GM18517 (cell line): ENCODE data around the gene NEUROD4.

Source experiments
- ATAC-seq: cut with Tn5 transposase; IDR thresholded peaks from one replicate; pipeline ENCODE4 v1.9.1; 2021; ENCODE audit warnings: mild to moderate bottlenecking, moderate library complexity; ENCODE audit not compliant: unreplicated experiment

Gene NEUROD4

GRCh38 chr12:54997929-54998522, 21.7 kb upstream of the NEUROD4 start:
- no peak for ATAC-seq

DNA sequence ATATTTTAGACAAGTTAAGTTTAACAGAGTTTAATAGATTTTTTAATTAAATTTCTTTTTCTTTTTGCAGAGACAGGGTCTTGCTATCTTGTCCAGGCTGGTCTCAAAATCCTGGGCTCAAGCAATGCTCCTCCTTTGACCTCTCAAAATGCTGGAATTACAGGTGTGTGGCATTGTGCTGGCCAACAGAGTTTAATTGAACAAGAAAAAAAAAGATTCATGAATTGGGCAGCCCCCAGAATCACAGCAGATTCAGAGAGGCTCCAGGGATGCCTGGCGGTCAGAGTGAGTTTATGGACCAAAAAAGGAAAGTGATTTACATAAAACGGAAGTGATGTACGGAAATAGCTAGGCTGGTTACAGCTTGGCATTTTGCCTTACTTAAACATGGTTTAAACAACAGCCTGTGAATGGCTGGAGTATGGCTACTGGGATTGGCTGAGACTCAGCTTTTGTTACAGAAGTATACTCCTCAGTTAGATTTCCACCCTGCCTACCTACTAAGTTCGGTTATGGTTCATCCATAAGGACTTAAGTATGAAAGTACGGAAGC, 20.7 kb upstream of the NEUROD4 start:
- ATAC-seq, result no peak

GRCh38 chr12:55001198-55001868, 18.4 kb upstream of the NEUROD4 start:
- ATAC-seq, result no peak

DNA sequence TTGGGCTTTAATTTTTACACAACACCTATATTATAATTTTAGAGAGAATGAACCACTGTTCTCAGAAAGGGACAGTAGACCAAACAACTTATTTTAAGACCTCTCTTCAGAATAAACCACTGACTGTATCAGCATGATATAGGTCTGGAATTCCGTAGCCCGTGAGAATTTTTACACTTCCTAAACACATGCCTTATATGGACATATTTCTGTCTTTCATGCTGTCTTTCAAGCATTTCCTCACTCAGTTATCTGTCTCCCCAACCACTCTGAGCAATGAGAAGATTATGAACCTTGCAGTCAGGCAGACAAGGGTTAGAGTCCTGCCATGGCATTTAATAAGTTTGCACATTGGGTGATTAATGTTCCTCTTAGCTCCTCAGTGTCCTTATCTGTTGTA, 17.4 kb upstream of the NEUROD4 start:
- ATAC-seq, result no peak

DNA sequence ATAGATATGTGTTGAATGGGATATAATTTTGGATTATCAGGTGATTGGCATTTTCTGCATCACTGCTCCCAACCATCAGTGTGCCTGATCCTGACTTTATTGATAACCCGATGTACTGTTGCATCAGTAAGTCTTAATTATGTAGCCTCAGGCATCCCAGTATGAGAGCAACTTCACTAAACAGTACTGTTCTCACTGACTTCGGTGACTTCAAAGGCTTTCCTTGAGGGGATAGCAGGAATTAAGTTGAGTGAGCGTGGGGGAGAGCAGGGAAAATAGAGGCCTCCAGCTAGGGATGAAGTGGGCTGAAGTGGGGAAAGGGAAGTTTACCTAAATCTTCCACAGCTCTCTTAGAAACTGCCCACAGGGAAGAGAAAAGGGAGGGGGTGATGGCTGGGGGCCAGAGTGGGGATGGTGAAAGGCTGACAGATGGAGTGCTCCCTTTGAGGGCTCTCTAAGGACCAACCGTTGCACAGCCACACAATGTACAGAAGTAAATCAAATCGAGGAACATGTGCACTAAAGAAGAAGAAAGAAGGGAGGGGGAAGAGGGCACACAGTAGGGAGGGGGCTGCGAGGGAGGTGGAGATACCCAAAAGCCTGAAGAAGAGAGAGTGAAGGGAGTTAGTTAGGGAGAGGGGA, 10.7 kb upstream of the NEUROD4 start:
- no peak for ATAC-seq

- ATAC-seq, result no peak
Measured at GRCh38 chr12:55017416-55017925, 2.3 kb upstream of the NEUROD4 start.

- no peak for ATAC-seq
Measured at GRCh38 chr12:55024575-55024974, 4.8 kb downstream of the NEUROD4 start.

DNA sequence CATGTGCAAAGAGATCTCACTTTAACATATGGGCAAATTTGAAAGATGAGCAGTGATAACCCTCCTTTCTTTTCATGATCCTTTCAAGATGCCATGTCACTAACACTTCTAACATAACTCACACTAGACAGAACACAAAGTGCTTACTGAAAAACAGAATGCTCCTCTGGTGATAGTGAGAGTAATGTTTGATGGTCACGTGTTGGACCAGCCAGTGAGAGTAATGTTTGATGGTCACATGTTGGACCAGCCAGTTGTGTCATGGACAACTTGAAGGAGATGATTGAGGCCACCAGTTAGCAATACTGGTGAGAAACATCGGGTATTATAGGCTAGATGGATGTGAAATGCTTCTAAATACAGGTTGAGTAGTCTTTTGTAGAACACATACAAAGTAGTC, 5.7 kb downstream of the NEUROD4 start:
- ATAC-seq, result no peak

DNA sequence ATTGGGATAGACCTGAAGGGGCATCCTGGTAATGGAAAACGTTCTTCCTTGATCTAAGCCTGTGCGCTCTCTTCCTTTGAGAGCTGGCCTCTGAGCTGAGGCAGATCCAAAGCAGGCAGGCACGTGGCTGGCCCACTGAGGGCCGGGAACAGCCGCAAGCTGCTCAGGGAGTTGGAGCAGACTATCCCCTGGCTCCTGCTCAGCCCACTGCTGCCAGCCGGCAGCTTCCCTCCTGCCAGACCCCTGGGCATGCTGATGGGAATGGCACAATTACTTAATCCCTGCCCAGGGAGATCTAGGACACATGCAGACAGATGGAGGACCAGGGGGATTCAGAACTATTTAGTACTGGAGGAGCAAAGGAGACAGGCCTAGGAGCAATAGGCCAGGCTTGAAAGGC, 14.4 kb downstream of the NEUROD4 start:
- no peak for ATAC-seq

DNA sequence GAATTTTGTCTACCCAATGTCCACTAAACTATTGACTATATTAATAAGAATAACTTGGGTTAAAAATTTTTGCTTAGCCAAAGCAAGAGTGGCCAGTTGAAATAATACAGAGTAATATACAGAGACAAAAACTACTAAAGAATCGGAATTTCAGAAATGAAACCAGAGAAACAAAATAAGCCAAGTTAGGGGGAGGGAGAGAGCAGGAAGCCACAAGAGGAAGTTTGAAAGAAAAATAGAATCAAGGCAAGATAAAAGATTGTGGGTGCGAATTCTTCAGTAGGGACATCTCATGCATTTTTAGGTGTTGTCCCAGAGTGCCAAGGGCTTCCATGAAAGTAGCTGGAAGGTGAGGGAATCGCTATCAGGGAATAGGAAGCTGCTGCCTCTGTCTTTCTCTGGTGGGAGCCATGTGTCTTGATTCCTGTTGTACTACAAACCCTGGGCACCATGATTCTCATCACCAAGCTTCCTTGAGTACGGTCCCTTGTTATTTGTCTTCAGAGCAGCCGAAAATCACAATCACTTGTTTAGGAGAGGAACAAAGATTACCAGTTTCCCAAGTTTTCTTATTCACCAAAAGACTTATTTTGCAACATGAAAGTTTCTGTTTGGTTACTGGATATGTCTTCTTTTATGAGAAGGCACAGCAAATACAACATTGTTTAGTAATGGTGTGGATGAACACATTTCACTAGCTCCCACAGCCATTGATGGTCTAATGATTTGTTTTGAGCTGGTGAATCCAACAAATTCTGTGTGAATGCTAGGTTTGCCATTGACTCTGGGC, 16.7 kb downstream of the NEUROD4 start:
- no peak for ATAC-seq

- ATAC-seq, result no peak
Measured at GRCh38 chr12:55037351-55037987, 17.7 kb downstream of the NEUROD4 start.

DNA sequence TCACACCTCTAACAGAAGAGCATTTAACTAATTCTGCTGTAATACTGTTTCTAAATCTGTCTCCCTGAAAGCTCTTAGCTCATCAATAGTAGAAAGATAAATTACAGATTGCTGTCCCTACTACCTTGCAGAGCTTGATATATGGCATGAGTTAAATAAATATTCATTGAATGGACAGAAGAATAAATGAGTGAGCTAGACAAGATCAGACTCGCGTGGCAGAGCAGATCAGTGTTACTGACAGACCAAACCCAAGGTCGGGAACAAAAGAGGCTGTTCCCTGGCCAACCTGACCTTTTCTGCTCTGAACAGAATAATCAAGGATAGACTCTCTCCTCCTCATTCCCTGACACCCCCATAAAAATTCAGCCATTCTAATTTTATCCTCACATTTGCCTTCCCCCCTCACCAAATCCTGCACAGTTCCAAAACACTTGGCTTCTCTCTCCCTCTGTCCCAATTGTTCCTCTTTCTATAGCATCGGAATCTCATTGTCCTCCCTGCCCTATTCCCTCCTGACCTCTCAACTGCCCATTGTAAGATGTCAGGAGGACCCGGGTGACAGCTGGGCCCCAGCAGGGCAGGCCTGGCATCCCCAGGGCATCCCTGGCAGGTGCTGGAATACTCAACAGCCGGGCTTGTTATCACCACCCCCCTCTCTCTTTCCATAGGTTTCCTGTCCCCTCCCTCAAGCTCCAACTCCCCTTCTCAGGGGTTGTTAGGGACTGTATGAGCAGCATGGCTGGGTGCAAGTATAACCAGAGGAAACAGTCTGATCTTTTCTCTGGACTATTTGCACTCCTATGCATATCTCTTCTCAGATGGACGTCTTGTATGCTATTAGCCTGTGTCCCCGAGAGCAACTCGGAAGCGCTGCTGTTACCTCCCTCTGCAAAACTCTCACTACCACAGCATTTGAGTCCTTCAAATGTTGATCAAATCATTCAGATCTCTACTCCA, 19.9 kb downstream of the NEUROD4 start:
- no peak for ATAC-seq

DNA sequence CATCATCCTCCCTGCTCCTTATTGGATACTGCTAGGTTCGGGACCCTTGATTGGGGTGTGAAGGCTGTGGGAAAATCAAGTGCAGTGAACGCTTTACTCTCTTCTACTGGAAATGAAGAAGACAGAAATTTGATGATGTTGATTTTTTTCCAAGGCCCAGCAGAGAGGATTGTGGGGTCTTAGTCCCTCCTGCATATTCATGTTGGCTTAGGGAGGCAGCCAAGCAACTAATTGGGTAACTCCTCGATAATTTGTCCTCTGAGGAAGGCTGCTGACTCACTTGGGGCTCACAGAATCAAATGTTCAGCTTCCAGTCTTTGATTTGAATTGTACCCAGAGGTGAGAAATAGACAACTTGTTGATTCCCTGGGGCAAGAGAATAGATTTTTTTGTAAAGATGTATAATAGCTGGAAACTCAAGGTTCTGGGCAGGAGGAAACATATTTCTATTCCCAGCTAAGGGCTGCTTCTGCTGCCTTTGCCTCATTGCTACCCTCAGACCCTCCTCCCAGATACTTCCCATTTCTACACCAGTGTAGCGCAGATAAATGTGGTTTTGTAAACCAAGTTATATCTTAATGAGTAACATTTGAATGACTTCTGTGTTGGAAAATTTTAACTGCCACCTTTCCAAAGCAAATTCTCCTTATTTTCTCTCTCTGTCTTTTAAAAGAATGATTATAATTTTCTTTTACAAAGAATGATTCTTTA, 21.7 kb downstream of the NEUROD4 start:
- no peak for ATAC-seq

DNA sequence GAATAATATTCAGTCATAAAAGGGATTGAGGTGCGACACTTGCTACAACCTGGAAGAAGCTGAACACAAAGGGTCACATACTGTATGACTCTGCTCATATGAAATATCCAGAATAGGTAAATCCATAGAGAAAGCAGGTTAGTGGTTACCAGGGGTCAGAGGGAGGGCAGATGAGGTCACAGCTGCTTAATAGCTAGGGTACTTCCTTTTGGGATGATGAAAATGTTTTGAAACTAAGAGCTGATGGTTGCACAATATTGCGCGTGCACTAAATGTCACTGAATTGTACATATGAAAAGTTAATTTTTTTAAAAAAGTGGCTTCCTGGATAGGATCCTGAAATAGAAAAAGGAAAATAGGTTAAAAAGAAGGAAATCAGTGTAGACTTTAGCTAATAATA, 23.8 kb downstream of the NEUROD4 start:
- ATAC-seq, result no peak

DNA sequence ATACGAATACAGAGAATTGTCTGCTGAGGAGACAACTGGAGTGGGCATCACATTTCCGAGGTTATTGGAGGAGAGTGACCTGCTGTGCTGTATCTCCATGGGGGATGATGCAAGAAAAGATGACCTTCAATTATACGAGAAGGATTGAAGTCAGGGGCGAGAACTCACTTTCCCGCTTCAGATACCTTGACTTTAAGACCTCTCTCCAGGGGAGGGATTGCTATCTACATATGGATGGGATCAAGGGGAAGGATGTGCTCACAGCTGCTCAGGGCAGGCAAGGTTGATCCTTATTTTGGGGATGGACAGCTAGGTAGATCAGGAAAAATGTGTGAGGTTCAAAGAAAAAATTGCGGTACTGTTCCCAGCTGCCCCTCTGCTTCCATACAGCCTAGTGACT, 24.4 kb downstream of the NEUROD4 start:
- ATAC-seq, result no peak

DNA sequence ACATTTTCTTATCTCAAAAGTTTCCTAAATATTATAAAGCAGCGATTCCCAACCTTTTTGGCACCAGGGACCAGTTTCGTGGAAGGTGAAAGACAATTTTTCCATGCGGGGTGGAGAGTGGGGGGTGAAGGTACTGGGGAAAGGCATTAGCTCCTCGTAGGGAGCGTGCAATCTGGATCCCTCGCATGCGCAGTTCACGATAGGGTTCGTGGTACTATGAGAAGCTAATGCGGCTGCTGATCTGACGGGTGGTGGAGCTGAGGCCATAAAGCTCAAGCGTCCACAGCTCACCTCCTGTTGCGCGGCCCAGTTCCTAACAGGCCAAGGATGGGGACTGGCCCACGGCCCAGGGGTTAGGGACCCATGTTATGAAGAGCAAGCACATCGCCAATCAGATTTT, 29.9 kb downstream of the NEUROD4 start:
- ATAC-seq, result no peak

DNA sequence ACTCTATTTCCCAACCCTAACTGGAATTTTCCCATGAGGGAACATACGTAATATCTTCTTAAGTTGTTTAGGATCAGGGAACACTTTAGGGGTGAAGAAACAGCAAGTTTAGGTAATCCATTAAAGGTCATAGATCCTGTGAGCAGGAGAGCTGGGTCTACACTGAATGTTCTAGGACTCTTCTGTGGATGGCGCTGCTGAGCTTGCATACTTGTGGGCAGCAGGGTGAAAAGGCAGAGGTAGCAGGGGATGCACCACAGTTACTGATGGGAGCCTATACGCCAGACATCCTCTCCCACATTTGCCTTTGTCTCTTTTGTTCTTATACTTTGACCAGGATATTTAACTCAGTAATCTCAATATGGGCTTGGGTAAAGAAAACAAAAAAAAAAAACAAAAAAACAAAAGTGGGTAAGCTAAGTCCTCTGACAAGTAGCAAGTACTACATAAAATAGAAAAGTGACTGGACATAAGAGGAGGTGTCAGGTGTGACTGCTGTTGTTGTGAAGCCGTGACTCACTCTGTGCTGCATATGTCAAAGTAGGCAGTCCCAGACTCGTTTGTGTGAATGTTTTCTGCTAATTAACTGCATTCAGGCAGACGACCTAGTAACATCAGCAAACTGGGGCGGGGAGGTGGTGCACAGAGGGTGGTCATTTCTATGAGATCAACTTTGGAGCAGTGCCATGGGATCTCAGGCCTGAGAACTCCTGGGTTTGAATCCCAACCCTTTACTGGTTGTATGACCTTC, 31.6 kb downstream of the NEUROD4 start:
- ATAC-seq, result no peak

DNA sequence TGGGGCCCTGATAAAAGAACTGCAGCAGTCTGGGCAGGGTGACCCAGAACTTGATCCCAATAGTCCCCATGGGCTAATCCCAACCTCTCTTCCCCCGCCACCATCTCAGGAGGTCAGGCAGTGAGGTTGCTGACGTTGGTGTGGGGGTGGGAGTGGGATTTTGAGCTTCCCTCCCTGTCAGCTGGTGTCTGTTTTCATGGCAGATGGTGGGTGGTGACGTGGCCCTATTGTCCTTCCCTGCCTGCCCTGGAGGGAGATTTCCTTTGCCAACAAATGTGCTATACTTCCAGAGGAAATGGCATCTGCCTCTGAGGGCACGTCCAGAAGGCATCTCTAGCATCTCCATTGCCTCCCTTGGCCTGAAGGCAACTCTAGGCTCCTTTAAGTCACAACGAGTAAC, 37.7 kb downstream of the NEUROD4 start:
- ATAC-seq, result no peak
